ENCODE results near the gene KDM5B.
"Not testable (repeated sequence)": the region's sequence is repeated elsewhere in the genome, so short reads cannot be mapped to it uniquely, and the experiment has no call there.

DNA sequence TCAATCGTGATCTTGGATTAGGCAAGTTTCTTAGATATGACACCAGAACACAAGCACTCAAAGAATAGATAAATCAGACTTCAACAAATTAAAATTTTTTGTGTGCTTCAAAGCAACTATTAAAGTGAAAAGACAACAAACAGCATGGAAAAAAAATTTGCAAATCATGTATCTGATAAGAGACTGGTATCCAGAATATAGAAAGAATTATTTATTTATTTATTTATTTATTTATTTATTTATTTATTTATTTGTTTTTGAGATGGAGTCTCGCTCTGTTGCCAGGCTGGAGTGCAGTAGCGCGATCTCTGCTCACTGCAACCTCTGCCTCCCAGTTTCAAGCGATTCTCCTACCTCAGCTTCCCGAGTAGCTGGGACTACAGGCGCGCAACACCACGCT, 21.0 kb upstream of the KDM5B start:
- TF ChIP-seq, protein P1, sequence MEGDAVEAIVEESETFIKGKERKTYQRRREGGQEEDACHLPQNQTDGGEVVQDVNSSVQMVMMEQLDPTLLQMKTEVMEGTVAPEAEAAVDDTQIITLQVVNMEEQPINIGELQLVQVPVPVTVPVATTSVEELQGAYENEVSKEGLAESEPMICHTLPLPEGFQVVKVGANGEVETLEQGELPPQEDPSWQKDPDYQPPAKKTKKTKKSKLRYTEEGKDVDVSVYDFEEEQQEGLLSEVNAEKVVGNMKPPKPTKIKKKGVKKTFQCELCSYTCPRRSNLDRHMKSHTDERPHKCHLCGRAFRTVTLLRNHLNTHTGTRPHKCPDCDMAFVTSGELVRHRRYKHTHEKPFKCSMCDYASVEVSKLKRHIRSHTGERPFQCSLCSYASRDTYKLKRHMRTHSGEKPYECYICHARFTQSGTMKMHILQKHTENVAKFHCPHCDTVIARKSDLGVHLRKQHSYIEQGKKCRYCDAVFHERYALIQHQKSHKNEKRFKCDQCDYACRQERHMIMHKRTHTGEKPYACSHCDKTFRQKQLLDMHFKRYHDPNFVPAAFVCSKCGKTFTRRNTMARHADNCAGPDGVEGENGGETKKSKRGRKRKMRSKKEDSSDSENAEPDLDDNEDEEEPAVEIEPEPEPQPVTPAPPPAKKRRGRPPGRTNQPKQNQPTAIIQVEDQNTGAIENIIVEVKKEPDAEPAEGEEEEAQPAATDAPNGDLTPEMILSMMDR (conservative IDR thresholded peaks at IDR 0.05) = not testable (repeated sequence)
- TF ChIP-seq ZFX (IDR thresholded peaks at IDR 0.05) = not testable (repeated sequence)
